GM21515 (cell line): ENCODE data around the gene MORN5.
"Not testable (repeated sequence)": the region's sequence is repeated elsewhere in the genome, so short reads cannot be mapped to it uniquely, and the experiment has no call there.

ENCODE experiments used
- ATAC-seq: cut with Tn5 transposase; IDR thresholded peaks from one replicate; pipeline ENCODE4 v1.9.1; 2021; ENCODE audit not compliant: unreplicated experiment

The MORN5 gene

GRCh38 chr9:122159026-122159924 is at the start of gene MORN5, which contains the start of gene NDUFA8:
MORN5 (plus strand) TSS chr9:122159908; CDS start chr9:122159973, 65 bp downstream.
NDUFA8 (minus strand) TSS chr9:122159779; CDS start chr9:122159677, 102 bp downstream.
- peak; percentile 95 for ATAC-seq

DNA sequence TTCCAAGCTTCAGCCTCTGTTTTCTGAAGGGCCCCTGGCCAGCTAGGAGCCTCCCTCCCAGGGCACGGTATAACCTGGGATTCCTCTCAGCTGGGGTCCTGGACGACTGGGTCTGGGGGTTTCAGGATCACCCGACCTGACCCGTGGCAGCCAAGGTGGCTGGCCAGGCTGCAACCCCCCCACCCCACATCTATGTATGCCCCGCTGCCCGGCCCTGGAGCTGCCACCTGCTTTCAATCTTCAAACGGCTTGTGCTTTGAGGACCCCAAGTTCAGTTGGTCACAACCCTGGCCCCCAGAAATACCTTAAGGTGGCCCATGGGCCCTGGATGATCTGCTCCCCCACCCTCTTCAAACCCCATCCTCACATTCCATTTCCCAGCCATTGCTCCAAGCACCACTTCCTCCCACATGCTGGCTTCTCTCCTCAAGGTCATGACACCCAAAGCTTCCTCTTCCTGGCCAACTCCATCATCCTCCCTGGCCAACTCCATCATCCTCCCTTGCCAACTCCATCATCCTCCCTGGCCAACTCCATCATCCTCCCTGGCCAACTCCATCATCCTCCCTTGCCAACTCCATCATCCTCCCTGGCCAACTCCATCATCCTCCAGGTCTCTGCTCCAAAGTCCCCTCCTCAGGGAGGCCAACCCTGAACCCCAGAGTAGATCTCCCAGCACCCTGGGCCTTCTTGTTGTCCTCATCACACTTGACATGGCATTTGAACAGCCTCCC is 49.4 kb upstream of the MORN5 start:
- no peak for ATAC-seq

DNA sequence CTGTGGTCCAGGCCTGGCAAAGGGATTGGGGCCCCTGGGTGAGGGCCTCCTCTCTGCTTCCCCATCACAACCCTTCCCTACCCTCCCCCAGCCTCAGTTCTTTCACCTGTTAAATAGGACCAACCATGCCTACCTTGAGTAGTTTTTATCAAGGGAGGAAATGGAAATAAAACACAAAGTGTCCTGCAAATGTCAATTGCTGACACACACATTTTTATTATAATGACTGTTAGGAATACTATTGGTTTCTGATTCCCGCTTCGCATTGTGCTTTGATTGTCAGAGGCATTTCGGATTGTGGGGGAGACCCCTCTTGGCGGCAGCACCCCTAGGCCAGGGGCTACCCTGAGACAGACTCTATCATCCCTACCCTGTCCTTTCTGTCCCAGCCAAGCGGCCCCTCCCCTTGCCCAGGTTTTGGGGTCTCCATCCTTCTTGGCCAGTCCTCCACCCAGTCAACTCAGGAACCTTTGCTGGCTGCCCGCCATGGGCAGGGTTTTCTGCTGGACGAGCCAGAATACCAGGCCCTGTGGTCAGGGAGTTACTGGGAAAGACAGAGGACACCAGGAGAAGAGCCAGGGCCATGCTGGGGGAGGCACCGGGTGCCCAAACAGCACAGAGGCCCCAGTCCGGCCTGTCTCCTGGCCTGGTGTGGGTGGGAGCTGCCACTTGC is 48.2 kb upstream of the MORN5 start:
- ATAC-seq, result no peak

- no peak for ATAC-seq
Observed at GRCh38 chr9:122112238-122112637, 47.5 kb upstream of the MORN5 start.

- ATAC-seq, result no peak
Observed at GRCh38 chr9:122113574-122113973, 46.1 kb upstream of the MORN5 start.

DNA sequence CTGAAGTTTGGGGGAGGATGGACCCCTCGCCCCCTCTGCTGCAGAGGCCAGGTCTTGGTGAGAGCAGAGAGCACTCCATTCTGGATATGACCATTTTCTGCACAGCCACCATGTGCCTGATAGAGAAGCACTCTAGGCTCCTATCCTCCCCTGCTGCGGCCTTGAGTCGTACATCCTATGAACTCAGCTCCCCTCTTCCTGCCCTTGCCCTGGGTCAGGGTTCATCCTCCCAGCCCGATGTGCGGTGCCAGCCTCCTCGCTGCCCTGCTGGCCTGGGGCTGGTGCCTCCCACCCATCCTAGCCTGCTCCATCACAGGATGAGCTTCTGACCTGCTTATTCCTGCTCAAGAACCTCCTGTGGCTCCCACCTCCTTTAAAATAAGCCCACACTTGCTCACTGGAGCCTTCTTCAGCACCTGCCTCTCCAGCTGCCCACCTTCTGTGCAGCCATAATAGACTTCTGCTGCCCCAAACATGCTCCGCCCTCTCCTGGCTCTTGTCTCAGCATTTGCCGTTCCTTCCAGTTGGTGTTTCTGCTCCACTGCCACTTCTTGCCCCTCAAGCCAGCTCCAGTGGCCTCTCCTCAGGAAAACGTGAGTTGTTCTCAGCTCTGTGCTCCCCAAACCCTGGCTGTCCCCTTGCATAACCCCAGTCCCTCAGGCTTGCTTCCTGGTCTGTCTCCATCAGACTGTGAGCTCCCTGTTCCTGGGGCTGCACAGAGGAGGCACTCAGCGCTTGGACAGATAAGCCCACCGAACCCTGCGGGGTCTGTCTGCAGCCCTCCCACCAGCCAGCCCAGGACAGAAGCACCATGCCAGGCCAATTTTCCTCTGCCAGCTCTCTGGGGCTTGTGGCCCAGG is 44.3 kb upstream of the MORN5 start:
- no peak for ATAC-seq

DNA sequence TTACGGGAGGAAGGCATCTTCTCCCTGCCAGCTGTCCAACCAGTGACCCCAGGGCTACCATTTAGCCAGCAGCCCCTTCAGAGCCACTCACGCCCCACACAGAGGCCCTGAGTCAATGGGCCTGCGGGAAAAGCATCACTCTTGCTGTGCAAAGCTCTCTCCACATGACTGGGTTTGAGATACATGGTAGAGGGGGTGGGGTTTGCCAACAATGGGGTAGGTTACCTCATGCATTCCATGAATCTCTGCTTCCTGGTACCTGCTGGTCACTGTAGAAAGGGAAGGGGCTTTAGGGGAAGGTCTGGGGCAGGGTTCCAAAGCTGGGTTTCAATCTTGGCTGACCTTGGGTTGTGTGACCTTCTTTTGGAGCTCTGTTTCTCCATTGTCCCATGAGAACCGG is 43.7 kb upstream of the MORN5 start:
- ATAC-seq, result no peak

DNA sequence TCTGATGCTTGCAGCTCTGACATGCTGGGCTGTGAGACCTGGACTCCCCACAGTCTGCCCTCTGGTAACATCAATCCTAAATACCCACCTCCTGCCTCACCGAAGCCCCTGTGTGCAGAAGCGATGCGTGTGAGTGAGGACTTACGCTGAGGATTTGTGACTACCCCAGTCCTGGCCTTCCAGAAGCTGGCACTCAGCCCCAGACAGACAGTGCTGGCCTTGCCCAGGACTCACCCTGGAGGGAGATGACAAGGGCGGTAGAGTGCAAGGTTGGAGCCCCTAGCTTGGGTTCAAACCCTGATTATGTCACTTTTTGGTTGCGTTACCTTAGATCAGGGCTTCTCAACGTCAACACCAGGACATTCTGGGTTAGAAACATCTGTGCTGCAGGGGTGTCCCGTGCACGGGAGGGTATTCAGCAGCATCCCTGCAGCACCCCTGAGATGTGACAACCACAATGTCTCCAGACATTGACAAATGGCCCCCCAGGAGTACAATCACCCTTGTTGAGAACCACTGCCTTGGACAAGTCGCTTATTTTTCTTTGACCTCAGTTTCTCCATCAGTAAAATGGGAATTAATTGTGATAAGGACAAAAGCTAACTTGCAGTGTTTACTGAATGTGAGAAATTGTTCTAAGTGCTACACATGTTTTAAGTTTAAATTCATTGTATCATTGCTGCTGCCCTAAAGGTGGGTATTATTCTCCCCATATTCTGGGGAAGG is 43.1 kb upstream of the MORN5 start:
- ATAC-seq, result no peak

DNA sequence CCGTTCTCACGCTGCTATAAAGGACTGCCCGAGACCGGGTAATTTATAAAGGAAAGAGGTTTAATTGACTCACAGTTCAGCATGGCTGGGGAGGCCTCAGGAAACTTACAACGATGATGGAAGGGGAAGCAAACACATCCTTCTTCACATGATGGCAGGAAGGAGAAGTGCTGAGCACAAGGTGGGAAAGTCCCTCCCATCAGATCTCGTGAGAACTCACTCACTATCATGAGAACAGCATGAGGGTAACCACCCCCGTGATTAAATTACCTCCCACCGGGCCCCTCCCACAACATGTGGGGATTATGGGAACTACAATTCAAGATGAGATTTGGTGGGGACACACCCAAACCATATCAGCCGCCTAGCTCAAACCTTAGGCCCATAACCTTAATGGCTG is 42.5 kb upstream of the MORN5 start:
- ATAC-seq, result not testable (repeated sequence)

GRCh38 chr9:122118343-122119165 is 41.2 kb upstream of the MORN5 start:
- ATAC-seq, result no peak

DNA sequence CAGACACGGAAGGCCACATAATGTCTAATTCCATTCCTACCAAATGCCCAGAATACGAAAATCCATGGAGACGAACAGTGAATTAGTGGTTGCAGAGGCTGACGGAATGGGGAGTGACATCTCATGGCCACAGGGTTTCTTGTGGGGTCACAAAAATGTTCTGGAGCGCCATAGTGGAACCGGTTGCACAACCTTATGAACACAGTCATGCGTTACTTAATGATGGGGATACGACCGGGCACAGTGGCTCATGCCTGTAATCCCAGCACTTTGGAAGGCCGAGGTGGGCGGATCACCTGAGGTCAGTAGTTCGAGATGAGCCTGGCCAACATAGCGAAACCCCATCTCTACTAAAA is 40.6 kb upstream of the MORN5 start:
- ATAC-seq, result no peak

- no peak for ATAC-seq
Observed at GRCh38 chr9:122119721-122120120, 40.0 kb upstream of the MORN5 start.

- no peak for ATAC-seq
Observed at GRCh38 chr9:122120316-122121071, 39.2 kb upstream of the MORN5 start.

- no peak for ATAC-seq
Observed at GRCh38 chr9:122121391-122121790, 38.3 kb upstream of the MORN5 start.

- no peak for ATAC-seq
Observed at GRCh38 chr9:122121931-122122330, 37.8 kb upstream of the MORN5 start.

- ATAC-seq, result no peak
Observed at GRCh38 chr9:122122468-122122867, 37.2 kb upstream of the MORN5 start.

DNA sequence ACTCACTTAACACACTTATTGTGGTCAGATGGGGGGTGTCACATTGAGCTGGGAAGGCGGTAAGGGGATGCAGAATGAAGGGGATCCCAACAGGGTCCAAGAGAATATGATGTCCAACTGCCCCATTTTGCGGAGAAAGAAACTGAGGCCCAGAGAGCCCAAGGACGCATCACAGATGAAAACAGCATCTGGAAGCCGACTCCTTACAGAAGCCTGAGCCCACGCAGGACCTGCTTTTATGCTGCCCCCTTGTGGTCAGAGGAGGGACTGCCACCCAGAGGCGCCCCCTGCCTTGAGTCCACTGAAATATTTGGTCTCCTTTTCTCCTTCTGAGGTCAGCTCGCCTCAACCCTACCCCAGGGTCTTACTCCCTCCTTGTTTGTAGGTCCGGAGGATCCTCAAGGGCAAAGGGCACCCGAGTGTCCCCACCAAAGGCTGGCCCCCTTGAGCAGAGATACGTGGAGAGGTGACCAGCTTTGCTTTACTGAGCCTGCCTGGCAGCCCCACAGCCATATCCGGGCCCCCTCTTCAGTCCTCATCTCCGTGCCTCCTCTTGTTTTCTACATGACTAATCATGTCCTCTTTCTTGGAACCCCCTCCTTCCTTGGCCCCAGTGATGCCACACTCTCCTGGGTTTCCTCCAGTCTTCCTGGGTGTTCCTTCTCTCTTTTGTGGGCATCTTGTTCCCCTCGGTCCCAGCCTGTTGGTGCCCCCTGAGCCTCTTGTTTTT is 36.6 kb upstream of the MORN5 start:
- peak; percentile 57 for ATAC-seq

DNA sequence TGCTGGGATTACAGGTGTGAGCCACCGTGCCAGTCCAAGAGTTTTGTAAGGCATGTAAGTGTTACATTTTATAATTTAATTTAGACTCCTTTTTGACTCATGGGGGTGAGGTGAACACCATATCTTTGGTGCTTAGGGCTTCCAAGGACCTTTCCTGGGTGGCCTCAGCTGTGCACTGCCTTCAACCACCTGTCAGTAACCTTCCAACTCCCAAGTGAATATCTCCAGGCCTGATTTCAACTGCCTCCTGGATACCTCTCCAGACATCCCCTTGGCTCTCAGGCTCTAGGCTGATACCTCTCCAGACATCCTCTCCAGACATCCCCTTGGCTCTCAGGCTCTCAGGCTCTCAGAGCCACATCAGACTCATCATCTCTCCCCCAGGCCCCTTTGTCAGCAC is 35.7 kb upstream of the MORN5 start:
- ATAC-seq, result no peak
